Spinal cord (tissue), 10 donors: ENCODE data around the gene ANO1. TPM values are rescaled to one million over a fixed set of nuclear protein-coding genes. Genes with fewer than 3 reads are reported as not detected.
A peak's percentile ranks its signal among the peaks of the same experiment; 100 is the strongest.
"Not testable (repeated sequence)": the region's sequence is repeated elsewhere in the genome, so short reads cannot be mapped to it uniquely, and the experiment has no call there.

Experiments
- DNase-seq, 6 donors: peaks; one replicate each; pipeline versions ENCODE4 v3.0.0 to v3.0.0-alpha.2; 2013 to 2015; ENCODE audit warnings: low spot score in 6 of 6, low read depth in 4 of 6
- H3K27ac ChIP-seq: one replicate; pipeline ENCODE4 v1.5.1; 2013; ENCODE audit warnings: low read depth, low read length, control low read depth
- H3K27me3 ChIP-seq: one replicate; pipeline ENCODE4 v1.6.1; 2013; ENCODE audit warnings: low read length; ENCODE audit not compliant: control insufficient read depth, insufficient read depth
- H3K36me3 ChIP-seq: one replicate; pipeline ENCODE4 v1.6.1; 2013; ENCODE audit warnings: low read length; ENCODE audit not compliant: control insufficient read depth, insufficient read depth
- H3K4me1 ChIP-seq: one replicate; pipeline ENCODE4 v1.6.1; 2013; ENCODE audit warnings: low read length; ENCODE audit not compliant: control insufficient read depth, insufficient read depth
- H3K4me3 ChIP-seq: one replicate; pipeline ENCODE4 v1.5.1; 2013; ENCODE audit warnings: low read depth, low read length, control low read depth
- H3K9me3 ChIP-seq: one replicate; pipeline ENCODE4 v1.6.1; 2013; ENCODE audit warnings: low read length; ENCODE audit not compliant: control insufficient read depth, insufficient read depth
- WGBS: methylation state at CpG from one replicate; pipeline ENCODE4 v1.1.5; 2013; ENCODE audit warnings: missing lambda C conversion rate; ENCODE audit not compliant: insufficient coverage; 5-methylcytosine and 5-hydroxymethylcytosine counted together
- polyA plus RNA-seq, 2 donors: library from polyadenylated mRNA; unstranded; fragments of 120-200 nt; gene quantifications; one replicate each; pipeline ENCODE4 v1.2.1, GENCODE V29; 2013; ENCODE audit not compliant: insufficient read length in 2 of 2
- total RNA-seq, 2 donors: library from RNA; depleted of rRNA in 1 of 2; stranded (reverse); fragments of 120-200 nt in 1 of 2; fragments of >200 nt in 1 of 2; gene quantifications; one replicate each; pipeline versions ENCODE4 v1.2.3 to v1.2.4, GENCODE V29; 2013 to 2014
- donor health status: healthy.

Gene ANO1
- total and polyA plus RNA-seq, 4 donors, result 2.6 to 3.6 (median 2.8) TPM

- not testable (repeated sequence) for H3K4me3 ChIP-seq, H3K27ac ChIP-seq, DNase-seq, H3K27me3 ChIP-seq, H3K9me3 ChIP-seq
- Histone ChIP-seq H3K4me1 (peaks cover 24% of the 10 kb centered on the region), H3K36me3 (peaks cover 12% of the 10 kb centered on the region)
- 100% methylated on average over 1 of the region's 3 CpGs for WGBS
Measured at GRCh38 chr11:70201047-70201446, 122.9 kb downstream of the ANO1 start.

GRCh38 chr11:70201882-70202861, 124.1 kb downstream of the ANO1 start:
- peaks cover 23% of the 10 kb centered on the region for H3K36me3 ChIP-seq
- peaks cover 3% of the 10 kb centered on the region for H3K27me3 ChIP-seq
- peaks cover 24% of the 10 kb centered on the region for H3K4me1 ChIP-seq
- H3K27ac ChIP-seq, result peak overlapping the region; percentile 73
- WGBS, result 63% methylated on average over 20 of the region's 29 CpGs
- no peak for DNase-seq
- peak overlapping the region; percentile 83 for H3K4me3 ChIP-seq
- H3K9me3 ChIP-seq, result no peaks in the 10 kb centered on the region

- H3K9me3 ChIP-seq, result no peaks in the 10 kb centered on the region
Measured at GRCh38 chr11:70202920-70203750, 125.0 kb downstream of the ANO1 start, which contains the start of gene FADD. TSS of gene FADD (plus strand) at chr11:70203296. CDS start at chr11:70203460, 164 bp downstream.

GRCh38 chr11:70203751-70204465, 125.8 kb downstream of the ANO1 start:
- H3K27ac ChIP-seq, result peak overlapping the region; percentile 18

More at GRCh38 chr11:70202920-70203750, 125.0 kb downstream of the ANO1 start, which contains the start of gene FADD:
- Histone ChIP-seq H3K27me3 (peaks cover 3% of the 10 kb centered on the region), H3K36me3 (peaks cover 32% of the 10 kb centered on the region), H3K4me1 (peaks cover 28% of the 10 kb centered on the region), H3K4me3 (peak within 1 kb of the TSS; percentile 83), H3K27ac (peak within 1 kb of the TSS; percentile 73)
- DNase-seq, result peak; percentile 80 to 98 (median 91)
- under 1% methylated on average over 91 of the region's 91 CpGs for WGBS

GRCh38 chr11:70204466-70204799, 126.3 kb downstream of the ANO1 start:
- no CpG with 5 or more reads among the region's 4 CpGs for WGBS
- H3K36me3 ChIP-seq, result peaks cover 43% of the 10 kb centered on the region
- DNase-seq, result no peak
- no peaks in the 10 kb centered on the region for H3K9me3 ChIP-seq
- H3K27me3 ChIP-seq, result peaks cover 3% of the 10 kb centered on the region
- H3K4me1 ChIP-seq, result peaks cover 29% of the 10 kb centered on the region
- H3K4me3 ChIP-seq, result peak overlapping the region; percentile 83
- H3K27ac ChIP-seq, result peak overlapping the region; percentile 18

More at GRCh38 chr11:70203751-70204465, 125.8 kb downstream of the ANO1 start:
- peak overlapping the region; percentile 83 for H3K4me3 ChIP-seq
- DNase-seq, result peak in 2 of 6 donors; percentile 22 to 45
- H3K27me3 ChIP-seq, result peaks cover 3% of the 10 kb centered on the region
- no peaks in the 10 kb centered on the region for H3K9me3 ChIP-seq
- WGBS, result 13% methylated on average over 26 of the region's 30 CpGs
- H3K4me1 ChIP-seq, result peaks cover 28% of the 10 kb centered on the region
- H3K36me3 ChIP-seq, result peaks cover 38% of the 10 kb centered on the region

- Histone ChIP-seq H3K36me3 (peaks cover 45% of the 10 kb centered on the region), H3K4me3 (no peak overlapping the region), H3K27ac (no peak overlapping the region), H3K27me3 (no peaks in the 10 kb centered on the region), H3K4me1 (peaks cover 36% of the 10 kb centered on the region), H3K9me3 (no peaks in the 10 kb centered on the region)
- DNase-seq, result no peak
- WGBS, result 95% methylated on average over 11 of the region's 12 CpGs
Measured at GRCh38 chr11:70205049-70205725, 127.1 kb downstream of the ANO1 start.

- Histone ChIP-seq H3K36me3 (peaks cover 45% of the 10 kb centered on the region), H3K27ac (no peak overlapping the region), H3K4me1 (peaks cover 36% of the 10 kb centered on the region), H3K4me3 (no peak overlapping the region), H3K27me3 (no peaks in the 10 kb centered on the region), H3K9me3 (no peaks in the 10 kb centered on the region)
- 92% methylated on average over 5 of the region's 7 CpGs for WGBS
- no peak for DNase-seq
Measured at GRCh38 chr11:70205766-70206165, 127.6 kb downstream of the ANO1 start.

- no peak overlapping the region for H3K27ac ChIP-seq
- peak in 1 of 6 donors; percentile 64 for DNase-seq
- WGBS, result 90% methylated on average over 22 of the region's 22 CpGs
- peaks cover 45% of the 10 kb centered on the region for H3K36me3 ChIP-seq
- H3K9me3 ChIP-seq, result no peaks in the 10 kb centered on the region
- H3K4me1 ChIP-seq, result peaks cover 36% of the 10 kb centered on the region
- no peak overlapping the region for H3K4me3 ChIP-seq
- H3K27me3 ChIP-seq, result no peaks in the 10 kb centered on the region
Measured at GRCh38 chr11:70206226-70206981, 128.3 kb downstream of the ANO1 start.
